Neural cell (in vitro differentiated cells): Measurements from ENCODE around the gene HRC.

Source experiments
- EP300 ChIP-seq: fragments of 450-650 bp; conservative IDR thresholded peaks from 2 replicates; pipeline ENCODE4 v1.6.1; 2014; ENCODE audit warnings: antibody characterized with exemption, mild to moderate bottlenecking, moderate library complexity; ENCODE audit not compliant: poor library complexity, severe bottlenecking
- EZH2 ChIP-seq: fragments of 200-600, 300-800 bp; shearing (Covaris generic), sonication (generic); IDR thresholded peaks from 2 replicates; pipeline ENCODE4 v1.6.1; 2014; ENCODE audit warnings: antibody characterized with exemption, low read length, borderline replicate concordance, mild to moderate bottlenecking; ENCODE audit not compliant: insufficient read depth, poor library complexity, severe bottlenecking
- MXI1 ChIP-seq: fragments of 450-650 bp; conservative IDR thresholded peaks from 2 replicates; pipeline ENCODE4 v1.6.1; 2014; ENCODE audit warnings: antibody characterized with exemption, mild to moderate bottlenecking; ENCODE audit not compliant: poor library complexity, severe bottlenecking
- POLR2AphosphoS5 ChIP-seq: IDR thresholded peaks from 2 replicates; pipeline ENCODE4 v1.6.1; 2012
- SMC3 ChIP-seq: fragments of 450-650 bp; conservative IDR thresholded peaks from 2 replicates; pipeline ENCODE4 v1.6.1; 2014; ENCODE audit warnings: antibody characterized with exemption, mild to moderate bottlenecking, moderate library complexity; ENCODE audit not compliant: poor library complexity
- TAF1 ChIP-seq: IDR thresholded peaks from 2 replicates; pipeline ENCODE4 v1.6.1; 2012; ENCODE audit warnings: low read depth
- TF ChIP-seq, protein P1 (sequence below): fragments of 450-650 bp; IDR thresholded peaks from 2 replicates; pipeline ENCODE4 v1.5.1; 2014; ENCODE audit warnings: antibody characterized with exemption, mild to moderate bottlenecking, moderate library complexity; ENCODE audit not compliant: poor library complexity, severe bottlenecking
- TF ChIP-seq, protein P2 (sequence below): IDR thresholded peaks from 2 replicates; pipeline ENCODE4 v1.6.1; 2012; ENCODE audit warnings: borderline replicate concordance

- TF ChIP-seq POLR2AphosphoS5, result no peak
- TF ChIP-seq, protein P1, sequence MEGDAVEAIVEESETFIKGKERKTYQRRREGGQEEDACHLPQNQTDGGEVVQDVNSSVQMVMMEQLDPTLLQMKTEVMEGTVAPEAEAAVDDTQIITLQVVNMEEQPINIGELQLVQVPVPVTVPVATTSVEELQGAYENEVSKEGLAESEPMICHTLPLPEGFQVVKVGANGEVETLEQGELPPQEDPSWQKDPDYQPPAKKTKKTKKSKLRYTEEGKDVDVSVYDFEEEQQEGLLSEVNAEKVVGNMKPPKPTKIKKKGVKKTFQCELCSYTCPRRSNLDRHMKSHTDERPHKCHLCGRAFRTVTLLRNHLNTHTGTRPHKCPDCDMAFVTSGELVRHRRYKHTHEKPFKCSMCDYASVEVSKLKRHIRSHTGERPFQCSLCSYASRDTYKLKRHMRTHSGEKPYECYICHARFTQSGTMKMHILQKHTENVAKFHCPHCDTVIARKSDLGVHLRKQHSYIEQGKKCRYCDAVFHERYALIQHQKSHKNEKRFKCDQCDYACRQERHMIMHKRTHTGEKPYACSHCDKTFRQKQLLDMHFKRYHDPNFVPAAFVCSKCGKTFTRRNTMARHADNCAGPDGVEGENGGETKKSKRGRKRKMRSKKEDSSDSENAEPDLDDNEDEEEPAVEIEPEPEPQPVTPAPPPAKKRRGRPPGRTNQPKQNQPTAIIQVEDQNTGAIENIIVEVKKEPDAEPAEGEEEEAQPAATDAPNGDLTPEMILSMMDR, result no peak
- TF ChIP-seq EP300, result no peak
- TF ChIP-seq EZH2, result no peak
- TF ChIP-seq, protein P2, sequence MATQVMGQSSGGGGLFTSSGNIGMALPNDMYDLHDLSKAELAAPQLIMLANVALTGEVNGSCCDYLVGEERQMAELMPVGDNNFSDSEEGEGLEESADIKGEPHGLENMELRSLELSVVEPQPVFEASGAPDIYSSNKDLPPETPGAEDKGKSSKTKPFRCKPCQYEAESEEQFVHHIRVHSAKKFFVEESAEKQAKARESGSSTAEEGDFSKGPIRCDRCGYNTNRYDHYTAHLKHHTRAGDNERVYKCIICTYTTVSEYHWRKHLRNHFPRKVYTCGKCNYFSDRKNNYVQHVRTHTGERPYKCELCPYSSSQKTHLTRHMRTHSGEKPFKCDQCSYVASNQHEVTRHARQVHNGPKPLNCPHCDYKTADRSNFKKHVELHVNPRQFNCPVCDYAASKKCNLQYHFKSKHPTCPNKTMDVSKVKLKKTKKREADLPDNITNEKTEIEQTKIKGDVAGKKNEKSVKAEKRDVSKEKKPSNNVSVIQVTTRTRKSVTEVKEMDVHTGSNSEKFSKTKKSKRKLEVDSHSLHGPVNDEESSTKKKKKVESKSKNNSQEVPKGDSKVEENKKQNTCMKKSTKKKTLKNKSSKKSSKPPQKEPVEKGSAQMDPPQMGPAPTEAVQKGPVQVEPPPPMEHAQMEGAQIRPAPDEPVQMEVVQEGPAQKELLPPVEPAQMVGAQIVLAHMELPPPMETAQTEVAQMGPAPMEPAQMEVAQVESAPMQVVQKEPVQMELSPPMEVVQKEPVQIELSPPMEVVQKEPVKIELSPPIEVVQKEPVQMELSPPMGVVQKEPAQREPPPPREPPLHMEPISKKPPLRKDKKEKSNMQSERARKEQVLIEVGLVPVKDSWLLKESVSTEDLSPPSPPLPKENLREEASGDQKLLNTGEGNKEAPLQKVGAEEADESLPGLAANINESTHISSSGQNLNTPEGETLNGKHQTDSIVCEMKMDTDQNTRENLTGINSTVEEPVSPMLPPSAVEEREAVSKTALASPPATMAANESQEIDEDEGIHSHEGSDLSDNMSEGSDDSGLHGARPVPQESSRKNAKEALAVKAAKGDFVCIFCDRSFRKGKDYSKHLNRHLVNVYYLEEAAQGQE, result peak; percentile 61
- TF ChIP-seq SMC3, result no peak
- TF ChIP-seq TAF1, result no peak
- TF ChIP-seq MXI1, result peak; percentile 41
These were observed 35.5 kb downstream of the HRC start, which contains the start of gene PPFIA3 for GRCh38 chr19:49119411-49120324.
